Stimulated activated effector memory CD8-positive, alpha-beta T cell treated with anti-CD3 and anti-CD28 coated beads, Interleukin-12 subunit alpha, Interleukin-12 subunit beta, amount 100 ng/mL, for 72 hours (primary cell): ENCODE results near the gene SMIM28.
A peak's percentile ranks its signal among the peaks of the same experiment; 100 is the strongest.
"Not testable (repeated sequence)": the region's sequence is repeated elsewhere in the genome, so short reads cannot be mapped to it uniquely, and the experiment has no call there.

ENCODE experiments used
- ATAC-seq: fragments of 150-1000 bp; cut with Tn5 transposase; 2 replicates; pipeline ENCODE4 v1.10.0; 2021
- DNase-seq, 2 donors: peaks; one replicate each; pipeline ENCODE4 v3.0.0; 2021 to 2022; ENCODE audit warnings: low spot score in 2 of 2
- H3K27ac Mint-ChIP-seq: one replicate; pipeline ENCODE4 v1.8.0; 2022; ENCODE audit warnings: mild to moderate bottlenecking, mixed read lengths
- H3K36me3 Mint-ChIP-seq: one replicate; pipeline ENCODE4 v1.8.0; 2022; ENCODE audit warnings: mild to moderate bottlenecking, mixed read lengths
- H3K4me1 Mint-ChIP-seq: one replicate; pipeline ENCODE4 v1.8.0; 2022; ENCODE audit warnings: mixed read lengths
- H3K4me3 Mint-ChIP-seq: one replicate; pipeline ENCODE4 v1.8.0; 2022; ENCODE audit warnings: mild to moderate bottlenecking, mixed read lengths
- H3K9me3 Mint-ChIP-seq: one replicate; pipeline ENCODE4 v1.8.0; 2022; ENCODE audit warnings: mixed read lengths

Gene SMIM28

DNA sequence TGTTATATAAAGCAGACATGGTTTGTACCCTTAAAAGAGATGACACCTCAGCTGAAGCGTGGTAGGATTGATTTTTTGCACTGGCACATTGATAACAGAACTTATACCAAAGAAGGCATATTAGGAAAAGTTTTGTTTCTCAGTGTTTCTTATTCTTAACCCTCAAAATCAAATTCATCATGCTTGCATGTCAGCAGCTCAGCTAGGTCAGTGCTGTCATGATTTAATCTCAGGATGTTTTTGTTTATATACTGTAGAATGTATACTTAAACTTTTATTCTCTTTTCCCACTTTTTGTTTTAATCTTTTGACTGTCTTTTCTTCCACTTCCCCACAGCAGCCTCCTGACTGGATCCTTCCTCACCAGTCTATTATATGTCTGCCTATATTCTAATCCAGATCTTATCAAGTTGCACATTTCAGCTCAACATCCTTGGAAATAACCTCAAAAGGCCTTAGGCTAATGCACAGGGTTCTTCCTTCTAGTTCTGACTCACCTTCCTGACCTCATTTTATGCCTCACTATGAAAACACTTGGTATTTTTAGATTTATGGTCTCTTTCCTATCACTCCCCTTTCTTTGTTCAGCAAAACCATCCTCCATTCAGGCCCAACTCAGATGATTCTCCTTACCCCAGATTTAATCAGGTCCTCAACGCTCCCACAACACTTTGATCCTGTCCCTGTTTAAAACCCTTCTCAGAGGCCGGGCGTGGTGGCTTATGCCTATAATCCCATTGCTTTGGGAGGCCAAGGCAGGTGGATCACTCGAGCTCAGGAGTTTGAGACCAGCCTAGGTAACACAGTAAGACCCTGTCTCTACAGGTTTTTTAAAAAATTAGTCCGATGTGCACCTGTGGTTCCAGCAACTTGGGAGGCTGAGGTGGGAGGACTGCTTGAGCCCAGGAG lies 33.5 kb downstream of the SMIM28 start:
- H3K4me3 Mint-ChIP-seq = peak overlapping the region; percentile 1
- DNase-seq (no peak), ATAC-seq (peak; percentile 90)
- peaks cover 73% of the 10 kb centered on the region for H3K36me3 Mint-ChIP-seq
- peaks cover 24% of the 10 kb centered on the region for H3K4me1 Mint-ChIP-seq
- H3K27ac Mint-ChIP-seq = peak overlapping the region; percentile 21
- H3K9me3 Mint-ChIP-seq = no peaks in the 10 kb centered on the region

DNA sequence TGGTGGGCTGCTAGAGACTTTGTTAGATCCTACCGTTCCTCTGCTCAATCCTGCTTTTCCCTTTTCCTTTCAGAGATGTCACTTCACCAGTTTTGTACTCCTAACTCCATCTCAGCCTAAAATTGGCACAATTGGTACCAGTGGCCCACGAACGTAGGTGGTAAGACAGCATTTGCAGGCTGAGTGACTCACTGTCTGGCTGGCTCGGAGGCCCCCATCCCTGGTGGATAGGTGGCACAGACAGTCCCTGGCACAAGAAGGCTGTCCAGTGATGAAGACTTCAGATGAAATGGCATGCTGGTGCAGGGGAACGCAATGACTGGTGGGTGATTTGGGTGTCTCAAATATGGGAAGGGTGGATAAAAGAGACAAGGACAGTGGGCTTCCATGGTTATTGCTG lies 37.4 kb downstream of the SMIM28 start:
- Mint-ChIP-seq H3K27ac (no peak overlapping the region), H3K4me1 (peaks cover 27% of the 10 kb centered on the region), H3K36me3 (peaks cover 39% of the 10 kb centered on the region), H3K9me3 (no peaks in the 10 kb centered on the region), H3K4me3 (no peak overlapping the region)
- DNase-seq = no peak
- ATAC-seq = no peak

DNA sequence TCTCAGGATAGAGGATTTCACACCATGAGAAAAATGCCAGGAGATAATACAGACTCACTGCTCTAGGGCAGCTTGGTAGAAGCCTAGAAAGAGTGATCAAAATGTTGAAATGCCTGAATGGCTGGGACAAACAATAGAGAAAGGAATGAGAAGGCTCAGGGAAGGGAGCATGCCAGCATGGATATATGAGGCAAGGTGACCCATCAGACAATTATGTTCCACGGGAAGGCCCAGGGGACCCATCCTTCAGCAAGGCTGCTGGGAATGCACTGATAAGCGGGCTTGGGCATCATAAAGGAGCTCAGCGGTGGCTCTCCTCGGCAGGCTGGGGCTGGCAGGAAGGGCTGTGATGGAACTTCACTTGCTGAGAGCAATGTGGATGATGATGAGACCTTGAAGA lies 38.5 kb downstream of the SMIM28 start:
- Mint-ChIP-seq H3K36me3 (peaks cover 28% of the 10 kb centered on the region), H3K9me3 (no peaks in the 10 kb centered on the region), H3K27ac (peak overlapping the region; percentile 30), H3K4me1 (peaks cover 20% of the 10 kb centered on the region), H3K4me3 (no peak overlapping the region)
- ATAC-seq = no peak
- no peak for DNase-seq

DNA sequence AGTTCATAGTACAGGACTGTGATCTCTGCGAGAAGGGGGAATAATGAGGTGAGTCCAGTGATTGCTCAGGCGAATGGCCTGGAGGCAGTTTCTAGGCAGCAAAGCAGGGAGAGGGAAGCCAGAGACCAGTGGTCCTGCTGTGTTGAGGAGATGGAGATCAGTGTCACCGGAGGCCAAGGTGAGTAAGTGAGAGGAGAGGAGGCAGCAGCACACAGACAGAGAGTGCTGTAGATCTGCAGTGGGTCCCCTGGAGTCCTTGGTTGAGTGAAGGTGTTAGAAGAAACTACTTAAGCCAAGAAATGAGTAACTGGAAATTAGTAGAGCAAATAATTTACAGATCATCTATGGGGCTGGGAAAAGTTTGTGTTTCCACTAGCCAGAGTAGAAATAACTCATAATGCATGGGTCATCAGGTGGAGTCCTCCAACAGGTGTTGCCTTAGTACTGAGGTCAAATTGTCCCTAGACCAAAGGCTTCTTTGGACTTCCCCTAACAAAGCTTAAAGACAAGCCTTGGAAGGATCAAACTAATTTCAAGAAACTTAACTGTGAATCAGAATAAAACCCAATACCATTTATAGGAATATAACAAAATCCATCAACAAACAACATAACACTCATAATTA lies 39.9 kb downstream of the SMIM28 start:
- ATAC-seq (peak; percentile 69), DNase-seq (no peak)
- Mint-ChIP-seq H3K4me1 (peaks cover 15% of the 10 kb centered on the region), H3K36me3 (peaks cover 16% of the 10 kb centered on the region), H3K9me3 (no peaks in the 10 kb centered on the region), H3K27ac (peak overlapping the region; percentile 33), H3K4me3 (no peak overlapping the region)

- DNase-seq (no peak), ATAC-seq (peak; percentile 46)
- Mint-ChIP-seq H3K4me1 (peaks cover 15% of the 10 kb centered on the region), H3K27ac (peak overlapping the region; percentile 24), H3K9me3 (no peaks in the 10 kb centered on the region), H3K36me3 (peaks cover 10% of the 10 kb centered on the region), H3K4me3 (no peak overlapping the region)
These were observed 40.5 kb downstream of the SMIM28 start for GRCh38 chr6:138418118-138418742.

DNA sequence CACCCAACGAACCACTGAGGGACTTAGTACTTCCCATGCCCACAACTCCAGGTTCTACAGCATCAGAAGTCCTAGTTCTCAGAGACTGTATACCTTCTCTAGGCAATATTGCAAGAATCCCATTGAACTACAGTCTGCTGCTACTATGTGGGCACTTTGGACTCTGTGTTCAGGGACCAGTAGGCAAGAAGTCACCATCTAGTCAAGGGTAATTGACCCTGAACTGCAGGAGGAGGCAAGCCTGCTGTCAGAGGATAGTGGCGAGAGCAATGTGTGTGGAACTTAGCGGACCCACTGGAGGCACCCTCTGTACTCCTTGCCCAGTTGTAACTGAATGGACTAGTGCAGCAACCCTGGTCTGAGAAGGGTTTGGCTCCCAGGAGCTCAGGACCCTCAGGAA lies 42.1 kb downstream of the SMIM28 start:
- Mint-ChIP-seq H3K4me3 (no peak overlapping the region), H3K9me3 (no peaks in the 10 kb centered on the region), H3K4me1 (peaks cover 15% of the 10 kb centered on the region), H3K27ac (peak overlapping the region; percentile 23), H3K36me3 (no peaks in the 10 kb centered on the region)
- no peak for ATAC-seq
- DNase-seq = no peak

DNA sequence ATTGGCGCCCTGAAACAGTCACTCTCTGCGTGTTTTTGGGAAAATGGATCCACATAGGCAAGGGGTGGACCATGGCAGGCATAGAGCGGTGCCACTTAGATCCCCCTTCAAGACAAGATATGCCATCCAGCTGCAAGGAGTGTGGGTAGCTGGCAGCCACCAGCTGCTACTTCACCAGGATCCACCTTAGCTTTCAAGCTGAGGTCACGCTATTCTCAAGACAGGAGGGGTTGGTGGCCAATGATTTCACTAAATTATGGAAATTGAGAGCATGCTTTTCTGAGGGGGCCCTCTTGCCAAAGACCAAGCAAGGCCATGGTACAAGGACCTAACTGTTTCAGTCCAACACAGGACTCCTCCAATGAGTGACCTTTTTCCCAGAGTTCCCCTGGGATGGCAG lies 42.7 kb downstream of the SMIM28 start:
- no peak overlapping the region for H3K27ac Mint-ChIP-seq
- no peaks in the 10 kb centered on the region for H3K36me3 Mint-ChIP-seq
- no peak overlapping the region for H3K4me3 Mint-ChIP-seq
- DNase-seq (peak in 1 of 2 donors; percentile 41), ATAC-seq (no peak)
- H3K4me1 Mint-ChIP-seq = peaks cover 15% of the 10 kb centered on the region
- no peaks in the 10 kb centered on the region for H3K9me3 Mint-ChIP-seq

GRCh38 chr6:138421089-138421488 lies 43.4 kb downstream of the SMIM28 start:
- H3K9me3 Mint-ChIP-seq = no peaks in the 10 kb centered on the region
- no peaks in the 10 kb centered on the region for H3K36me3 Mint-ChIP-seq
- no peak overlapping the region for H3K4me3 Mint-ChIP-seq
- DNase-seq = no peak
- H3K27ac Mint-ChIP-seq = no peak overlapping the region
- peaks cover 15% of the 10 kb centered on the region for H3K4me1 Mint-ChIP-seq
- no peak for ATAC-seq

GRCh38 chr6:138421608-138422007 lies 43.9 kb downstream of the SMIM28 start:
- H3K9me3 Mint-ChIP-seq = no peaks in the 10 kb centered on the region
- H3K27ac Mint-ChIP-seq = no peak overlapping the region
- no peak for DNase-seq
- no peak for ATAC-seq
- H3K36me3 Mint-ChIP-seq = no peaks in the 10 kb centered on the region
- peaks cover 15% of the 10 kb centered on the region for H3K4me1 Mint-ChIP-seq
- H3K4me3 Mint-ChIP-seq = no peak overlapping the region

GRCh38 chr6:138422861-138423260 lies 45.2 kb downstream of the SMIM28 start:
- no peak for DNase-seq
- Mint-ChIP-seq H3K4me1 (peaks cover 7% of the 10 kb centered on the region), H3K36me3 (no peaks in the 10 kb centered on the region), H3K9me3 (no peaks in the 10 kb centered on the region), H3K4me3 (no peak overlapping the region), H3K27ac (no peak overlapping the region)
- no peak for ATAC-seq

- Mint-ChIP-seq H3K9me3 (no peaks in the 10 kb centered on the region), H3K36me3 (no peaks in the 10 kb centered on the region), H3K27ac (no peak overlapping the region), H3K4me3 (no peak overlapping the region), H3K4me1 (no peaks in the 10 kb centered on the region)
- no peak for DNase-seq
- peak; percentile 28 for ATAC-seq
These were observed 46.5 kb downstream of the SMIM28 start for GRCh38 chr6:138424004-138424904.

- not testable (repeated sequence) for DNase-seq, H3K36me3 Mint-ChIP-seq, H3K9me3 Mint-ChIP-seq, ATAC-seq, H3K27ac Mint-ChIP-seq, H3K4me1 Mint-ChIP-seq, H3K4me3 Mint-ChIP-seq
These were observed 47.6 kb downstream of the SMIM28 start for GRCh38 chr6:138425256-138425655.

DNA sequence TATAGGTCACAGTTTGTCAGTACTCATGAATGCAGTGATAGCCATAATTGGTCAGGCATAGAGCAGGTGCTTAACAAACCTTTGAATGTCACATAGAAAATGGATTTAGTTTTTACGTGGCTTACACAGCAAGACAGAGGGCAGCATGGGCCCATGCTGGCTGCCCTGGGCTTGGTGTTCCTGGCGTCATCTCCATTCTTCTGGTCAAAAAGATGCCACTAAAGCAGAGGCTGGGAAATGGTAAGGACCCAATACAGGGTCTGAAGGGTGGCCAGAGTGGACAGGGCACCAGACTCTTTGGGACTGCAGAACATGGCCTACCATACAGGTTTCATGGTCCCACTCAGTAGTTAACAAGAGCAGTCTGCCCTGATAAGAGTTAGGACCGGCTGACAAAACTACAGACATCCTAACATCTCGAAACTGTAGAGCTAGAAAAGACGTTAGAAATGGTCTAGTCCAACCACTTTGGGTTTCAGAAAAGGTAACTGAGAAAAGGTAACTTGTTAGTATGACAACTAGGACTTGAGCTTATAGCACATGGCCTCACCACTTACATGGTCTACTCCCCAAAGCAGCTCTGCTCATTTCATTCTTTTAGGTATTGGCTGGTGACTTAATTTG lies 48.9 kb downstream of the SMIM28 start:
- H3K27ac Mint-ChIP-seq = no peak overlapping the region
- no peak overlapping the region for H3K4me3 Mint-ChIP-seq
- H3K4me1 Mint-ChIP-seq = no peaks in the 10 kb centered on the region
- DNase-seq (no peak), ATAC-seq (no peak)
- no peaks in the 10 kb centered on the region for H3K36me3 Mint-ChIP-seq
- no peaks in the 10 kb centered on the region for H3K9me3 Mint-ChIP-seq

DNA sequence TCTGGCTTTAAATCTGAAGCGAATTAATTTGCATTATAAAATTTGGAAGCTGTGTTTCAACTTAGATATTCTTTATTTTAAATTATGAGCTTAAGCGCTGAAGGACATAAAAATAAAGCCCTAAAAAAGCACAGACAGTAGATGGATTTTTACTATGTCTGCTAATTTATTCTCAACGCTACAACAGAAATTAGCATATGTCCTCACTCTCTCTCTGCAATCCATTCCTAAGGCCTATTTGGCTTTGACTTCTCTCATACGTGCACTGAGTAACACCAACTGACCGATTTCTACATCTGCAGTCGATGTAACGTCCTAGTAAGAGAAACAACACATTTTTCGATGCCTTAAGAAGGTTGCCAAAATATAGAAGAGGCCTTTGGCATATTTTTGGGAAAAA lies 50.0 kb downstream of the SMIM28 start:
- Mint-ChIP-seq H3K36me3 (no peaks in the 10 kb centered on the region), H3K27ac (no peak overlapping the region), H3K4me1 (no peaks in the 10 kb centered on the region), H3K4me3 (no peak overlapping the region), H3K9me3 (no peaks in the 10 kb centered on the region)
- ATAC-seq = no peak
- DNase-seq = no peak
